Measurements from ENCODE around the gene RSPO1. TPM values are rescaled to one million over a fixed set of nuclear protein-coding genes. Genes with fewer than 3 reads are reported as not detected.

RSPO1 gene
- total and polyA plus RNA-seq, 2 of the 4 experiments (the other 2 are of a cell fraction): not detected

DNA sequence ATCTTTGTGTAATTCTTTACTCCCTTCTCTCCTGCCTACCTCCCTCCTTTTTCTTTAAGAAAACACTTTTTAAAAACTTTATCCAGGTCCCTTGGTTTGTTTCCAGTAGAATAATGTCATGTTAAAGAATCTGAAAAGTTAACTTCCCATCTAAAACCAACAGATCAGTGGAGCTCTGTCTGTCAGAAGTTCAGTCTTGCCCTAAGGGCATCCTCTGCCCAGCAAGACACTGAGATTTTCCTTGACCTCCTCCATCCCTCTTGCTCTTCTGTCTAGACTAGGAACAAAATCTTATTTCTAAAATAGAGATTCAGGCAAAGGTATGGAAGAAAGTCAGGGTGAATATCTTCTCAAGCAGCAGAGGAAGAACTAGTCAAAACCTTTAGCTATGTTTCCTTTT is 33.3 kb downstream of the RSPO1 start:
- Histone ChIP-seq H2BK20ac (ENCODE audit: low read depth, low read length) (no peak overlapping the region), H3K9me1 (ENCODE audit: insufficient read depth, low read length) (no peaks in the 10 kb centered on the region), H2BK120ac (ENCODE audit: low read depth, low read length) (no peak overlapping the region), H4K8ac (ENCODE audit: low read depth in 2 of 2, low read length in 2 of 2) (no peak overlapping the region), H3K27ac (ENCODE audit: insufficient read depth, low read length) (no peak overlapping the region), H3K79me1 (ENCODE audit: low read depth in 1 of 2, low read length in 2 of 2) (no peaks in the 10 kb centered on the region), H3K9ac (ENCODE audit: low read depth, low read length) (no peak overlapping the region), H3K18ac (ENCODE audit: low read depth, low read length) (no peak overlapping the region), H3K36me3 (ENCODE audit: control insufficient read depth, insufficient read depth, low read length) (no peaks in the 10 kb centered on the region), H3K4me1 (ENCODE audit: control insufficient read depth, insufficient read depth, low read length) (peaks cover 3% of the 10 kb centered on the region; the same call in 1 of the 2 replicates), H3K4me3 (ENCODE audit: insufficient read depth, low read depth, low read length) (no peak overlapping the region), H2AK9ac (replicated peaks; ENCODE audit: low read depth, low read length, poor library complexity) (no peak overlapping the region), H4K5ac (ENCODE audit: low read depth, low read length) (no peak overlapping the region), H3K9me3 (ENCODE audit: control insufficient read depth, insufficient read depth, low read length) (no peaks in the 10 kb centered on the region), H2AFZ (replicated peaks; ENCODE audit: low read length, poor library complexity) (no peak overlapping the region), H3K14ac (replicated peaks; ENCODE audit: low read depth, low read length) (no peak overlapping the region), H2BK5ac (ENCODE audit: low read depth, low read length, poor library complexity, severe bottlenecking) (no peak overlapping the region), H4K91ac (ENCODE audit: insufficient read depth, low read depth, low read length) (no peak overlapping the region), H3K4ac (ENCODE audit: low read depth, low read length) (no peak overlapping the region), H2BK15ac (ENCODE audit: low read depth, low read length) (no peak overlapping the region), H4K20me1 (ENCODE audit: insufficient read depth, low read length) (no peaks in the 10 kb centered on the region), H3K56ac (ENCODE audit: extremely low read depth, insufficient read depth, low read length) (no peak overlapping the region), H3K23ac (ENCODE audit: low read depth, low read length) (no peak overlapping the region), H3K27me3 (ENCODE audit: control insufficient read depth, insufficient read depth, low read length) (peaks cover 20% of the 10 kb centered on the region), H3K4me2 (ENCODE audit: low read depth, low read length) (no peak overlapping the region), H2AK5ac (ENCODE audit: low read depth, low read length) (no peak overlapping the region)
- intact Hi-C loops (cut with micrococcal nuclease) (loop anchor here (10.0 kb wide), 1 partner anchor 203 kb away; the partner anchor contains the start of genes C1orf122 and YRDC), in situ Hi-C loops (cut with MboI; ENCODE audit: low sequenced_read_pairs) (loop anchor here (25.0 kb wide), 1 partner anchor 1211 kb away; no protein-coding TSS in a partner anchor), dilution Hi-C loops (cut with HindIII; ENCODE audit: low sequenced_read_pairs, unreplicated experiment) (no loop called here)
- DNase-seq (no peak), ATAC-seq (ENCODE audit: low read depth) (no peak)
- ChIA-PET CTCF (interaction anchor here (1.1 to 3.5 kb wide), 2 partner anchors 77 to 80 kb away, joined by 3 to 27 read pairs; no protein-coding TSS in a partner anchor), POLR2A (ENCODE audit: unreplicated experiment) (interaction anchor here (0.5 to 0.7 kb wide), 2 partner anchors 36 to 84 kb away, joined by 3 to 13 read pairs; no protein-coding TSS in a partner anchor)
- no TSS peak for BruUV-seq (replicated peaks)
- TF ChIP-seq MAFK (IDR thresholded peaks at IDR 0.05; ENCODE audit: low read depth, low read length) (no peak), MXI1 (IDR thresholded peaks at IDR 0.05; ENCODE audit: borderline replicate concordance, low read depth, low read length) (no peak), CEBPB (IDR thresholded peaks at IDR 0.05; ENCODE audit: low read depth, low read length) (no peak), RAD21 (IDR thresholded peaks at IDR 0.05; ENCODE audit: low read length) (no peak), SMC3 (IDR thresholded peaks at IDR 0.05; ENCODE audit: low read depth, low read length) (no peak), RFX5 (IDR thresholded peaks at IDR 0.05; ENCODE audit: low read depth, low read length) (no peak)

Measured in IMR-90 (cell line).